HCT116 (cell line): Measurements from ENCODE around the gene TNIP1. TPM values are rescaled to one million over a fixed set of nuclear protein-coding genes. Genes with fewer than 3 reads are reported as not detected.

Source experiments
- ATAC-seq: fragments of 200-7000 bp; cut with Tn5 transposase; 2 replicates; pipeline ENCODE4 v1.9.1; 2020; ENCODE audit warnings: mild to moderate bottlenecking, moderate library complexity
- BruUV-seq: library from RNA; stranded (reverse); fragments of 400-500 nt; replicated peaks from 2 replicates; lab custom pipeline; 2021; lab: Mats Ljungman, UMichigan
- CTCF ChIA-PET: fragments of 300-600 bp; sonication (Branson Sonifier 250); formaldehyde crosslinking; loops from one replicate; lab custom pipeline; 2021; ENCODE audit warnings: antibody characterized with exemption; lab: Charles Lee
- POLR2A ChIA-PET: fragments of 300-600, 350-600 bp; sonication (Branson Sonifier 250); formaldehyde crosslinking; loops from one replicate; lab custom pipeline; 2021; ENCODE audit warnings: antibody characterized with exemption; lab: Charles Lee
- RAD21 ChIA-PET, 2 experiments: fragments of 300-600 bp; sonication (Branson Sonifier 250); formaldehyde crosslinking; loops; one replicate each; lab custom pipeline; 2023; ENCODE audit warnings: low total read pairs in 2 of 2; ENCODE audit not compliant: uncharacterized antibody in 2 of 2, unreplicated experiment in 2 of 2, low non-redundant PET in 1 of 2; lab: Charles Lee
- DNase-seq: peaks from one replicate; pipeline ENCODE4 v3.0.0-alpha.2; 2010; ENCODE audit warnings: low read depth, low spot score
- H2AFZ ChIP-seq: fragments of 200-600 bp; shearing (Covaris generic), sonication (generic); 2 replicates; pipeline ENCODE4 v1.6.1; 2017; ENCODE audit warnings: low read depth, mixed run types, mixed read lengths, antibody characterized with exemption, low read length; ENCODE audit not compliant: poor library complexity, severe bottlenecking
- H3K27ac ChIP-seq: 2 replicates; pipeline ENCODE4 v1.5.1; 2012; ENCODE audit warnings: low read depth, low read length
- H3K27me3 ChIP-seq: fragments of 200-600 bp; sonication (generic); 2 replicates; pipeline ENCODE4 v1.6.1; 2016; ENCODE audit warnings: mixed run types, low read length, mixed read lengths; ENCODE audit not compliant: insufficient read depth
- H3K36me3 ChIP-seq, 2 experiments: fragments of 200-500 bp in 1 of 2; fragments of 200-600 bp in 1 of 2; sonication (Bioruptor generic) in 1 of 2; sonication (generic) in 1 of 2; 2 replicates each; pipeline versions ENCODE4 v1.5.1 to v1.6.1; 2014 to 2016; ENCODE audit warnings: low read length in 2 of 2, inconsistent platforms in 1 of 2, mixed read lengths in 1 of 2, mixed run types in 1 of 2; ENCODE audit not compliant: insufficient read depth in 2 of 2, control insufficient read depth in 1 of 2
- H3K4me1 ChIP-seq, 2 experiments: fragments of 200-600 bp in 1 of 2; sonication (generic) in 1 of 2; 2 replicates each; pipeline versions ENCODE4 v1.5.1 to v1.6.1; 2012 to 2017; ENCODE audit warnings: low read length in 2 of 2, inconsistent platforms in 1 of 2, mild to moderate bottlenecking in 1 of 2, mixed read lengths in 1 of 2, mixed run types in 1 of 2, moderate library complexity in 1 of 2; ENCODE audit not compliant: insufficient read depth in 2 of 2, control insufficient read depth in 1 of 2
- H3K4me2 ChIP-seq: fragments of 200-600 bp; sonication (generic); 2 replicates; pipeline ENCODE4 v1.6.1; 2017; ENCODE audit warnings: mixed run types, low read length, mixed read lengths
- H3K4me3 ChIP-seq, 2 experiments: fragments of 200-600 bp in 1 of 2; sonication (generic) in 1 of 2; replicated peaks in 1 of 2; 2 replicates each; pipeline ENCODE4 v1.5.1; 2011 to 2016; ENCODE audit warnings: low read length in 2 of 2, control low read depth in 1 of 2, low read depth in 1 of 2, mild to moderate bottlenecking in 1 of 2, mixed read lengths in 1 of 2, mixed run types in 1 of 2
- H3K79me2 ChIP-seq: fragments of 200-600 bp; sonication (generic); 2 replicates; pipeline ENCODE4 v1.6.1; 2017; ENCODE audit warnings: mild to moderate bottlenecking, mixed run types, low read length, moderate library complexity, mixed read lengths; ENCODE audit not compliant: insufficient read depth
- H3K9ac ChIP-seq: fragments of 200-600 bp; sonication (generic); 2 replicates; pipeline ENCODE4 v1.6.1; 2016; ENCODE audit warnings: low read length, mixed read lengths
- H3K9me2 ChIP-seq: fragments of 200-600 bp; sonication (generic), shearing (Covaris generic); 2 replicates; pipeline ENCODE4 v1.6.1; 2017; ENCODE audit warnings: mixed run types, mild to moderate bottlenecking, moderate library complexity; ENCODE audit not compliant: insufficient read depth
- H3K9me3 ChIP-seq, 2 experiments: fragments of 200-500 bp in 1 of 2; fragments of 200-600 bp in 1 of 2; sonication (Bioruptor generic) in 1 of 2; sonication (generic) in 1 of 2; 2 replicates each; pipeline ENCODE4 v1.6.1; 2014 to 2017; ENCODE audit warnings: low read length in 2 of 2, mixed read lengths in 2 of 2, inconsistent platforms in 1 of 2, low read depth in 1 of 2, mild to moderate bottlenecking in 1 of 2, mixed run types in 1 of 2, moderate library complexity in 1 of 2; ENCODE audit not compliant: control insufficient read depth in 1 of 2, insufficient read depth in 1 of 2
- H4K20me1 ChIP-seq: fragments of 200-600 bp; sonication (generic), shearing (Covaris generic); 2 replicates; pipeline ENCODE4 v1.6.1; 2017; ENCODE audit warnings: mixed run types, mild to moderate bottlenecking, moderate library complexity; ENCODE audit not compliant: insufficient read depth
- CBX3 ChIP-seq: IDR thresholded peaks from 2 replicates; pipeline ENCODE4 v1.6.1; 2012; ENCODE audit warnings: low read depth
- CEBPB ChIP-seq: IDR thresholded peaks from 2 replicates; pipeline ENCODE4 v1.6.1; 2012; ENCODE audit warnings: low read depth
- ELF1 ChIP-seq: IDR thresholded peaks from 2 replicates; pipeline ENCODE4 v1.6.1; 2012; ENCODE audit warnings: low read depth, borderline replicate concordance
- MAX ChIP-seq: IDR thresholded peaks from 2 replicates; pipeline ENCODE4 v1.6.1; 2012
- POLR2A ChIP-seq: IDR thresholded peaks from 2 replicates; pipeline ENCODE4 v1.7.0; 2011; ENCODE audit warnings: borderline replicate concordance; ENCODE audit not compliant: insufficient read depth, insufficient read length; ENCODE audit errors: extremely low read depth
- POLR2AphosphoS5 ChIP-seq: IDR thresholded peaks from 2 replicates; pipeline ENCODE4 v1.6.1; 2011; ENCODE audit warnings: mild to moderate bottlenecking, low read depth, low read length, moderate library complexity
- RAD21 ChIP-seq: IDR thresholded peaks from 2 replicates; pipeline ENCODE4 v1.6.1; 2012; ENCODE audit warnings: low read depth, mild to moderate bottlenecking
- REST ChIP-seq: IDR thresholded peaks from 2 replicates; pipeline ENCODE4 v1.6.1; 2012; ENCODE audit warnings: low read depth
- SIN3A ChIP-seq: IDR thresholded peaks from 2 replicates; pipeline ENCODE4 v1.6.1; 2012; ENCODE audit warnings: low read depth
- SP1 ChIP-seq: IDR thresholded peaks from 2 replicates; pipeline ENCODE4 v1.6.1; 2012; ENCODE audit warnings: low read depth
- ZBTB33 ChIP-seq: IDR thresholded peaks from 2 replicates; pipeline ENCODE4 v1.6.1; 2011; ENCODE audit warnings: mild to moderate bottlenecking, low read length, moderate library complexity; ENCODE audit not compliant: insufficient replicate concordance; ENCODE audit errors: extremely low read depth
- ZFX ChIP-seq: fragments of 450-650 bp; IDR thresholded peaks from 2 replicates; pipeline ENCODE4 v1.6.1; 2017
- ZNF274 ChIP-seq: fragments of 200-500 bp; sonication (Bioruptor generic); IDR thresholded peaks from 2 replicates; pipeline ENCODE4 v1.6.1; 2014; ENCODE audit warnings: mild to moderate bottlenecking, low read depth, low read length, inconsistent platforms
- intact Hi-C: fragments of 100-400 bp; cut with micrococcal nuclease; formaldehyde crosslinking; loops from 2 replicates; pipeline ENCODE4 v1.10.0; 2022
- total RNA-seq: library from RNA; stranded (reverse); gene quantifications from one replicate; pipeline ENCODE4 v1.2.1, GENCODE V29; 2021; ENCODE audit not compliant: unreplicated experiment

TNIP1 gene
- total RNA-seq, 1 experiment from 2014 or later: 46.0 TPM

- ATAC-seq: no peak
- RAD21 ChIA-PET: no interaction called here
- H3K4me1 ChIP-seq: peaks cover 11 to 39% of the 10 kb centered on the region in 2 experiments; a peak in 3 of 4 replicates
- H3K4me2 ChIP-seq: peak overlapping the region; percentile 97
- peak overlapping the region; percentile 94 for H3K27ac ChIP-seq
- no peaks in the 10 kb centered on the region for H3K9me2 ChIP-seq
- H4K20me1 ChIP-seq: no peaks in the 10 kb centered on the region
- peak overlapping the region; percentile 85 for H3K9ac ChIP-seq
- peak overlapping the region; percentile 76 for H2AFZ ChIP-seq
- H3K4me3 ChIP-seq: peak overlapping the region; percentile 78 to 86
- no peaks in the 10 kb centered on the region for H3K9me3 ChIP-seq
- BruUV-seq: TSS peak; percentile 88
- no peak for DNase-seq
- H3K36me3 ChIP-seq: no peaks in the 10 kb centered on the region
- CTCF ChIA-PET: interaction anchor here (1.0 to 1.2 kb wide), 4 partner anchors 9 to 34 kb away, joined by 4 to 5 read pairs (median 4); no protein-coding TSS in a partner anchor
- intact Hi-C loops: no loop called here
- TF ChIP-seq POLR2AphosphoS5 (no peak; the same call in 1 of the 2 replicates), MAX (no peak), POLR2A (no peak), REST (no peak), ZBTB33 (no peak), CEBPB (no peak), CBX3 (no peak), ZNF274 (no peak), RAD21 (no peak), SIN3A (no peak), ZFX (no peak), ELF1 (no peak), SP1 (no peak)
- peaks cover 14% of the 10 kb centered on the region; the same call in 1 of the 2 replicates for H3K79me2 ChIP-seq
- POLR2A ChIA-PET: interaction anchor here (1.3 to 1.7 kb wide), 2 partner anchors 10 to 36 kb away, joined by 4 read pairs; no protein-coding TSS in a partner anchor
- no peaks in the 10 kb centered on the region for H3K27me3 ChIP-seq
These were observed 822 bp upstream of the TNIP1 start for GRCh38 chr5:151081431-151082281.
